Measurements from ENCODE around the gene SYNPO2.

Gene SYNPO2

GRCh38 chr4:118927974-118928373, 39.3 kb downstream of the SYNPO2 start:
- in situ Hi-C loops (cut with HindIII; ENCODE audit: low sequenced_read_pairs) = no loop called here

DNA sequence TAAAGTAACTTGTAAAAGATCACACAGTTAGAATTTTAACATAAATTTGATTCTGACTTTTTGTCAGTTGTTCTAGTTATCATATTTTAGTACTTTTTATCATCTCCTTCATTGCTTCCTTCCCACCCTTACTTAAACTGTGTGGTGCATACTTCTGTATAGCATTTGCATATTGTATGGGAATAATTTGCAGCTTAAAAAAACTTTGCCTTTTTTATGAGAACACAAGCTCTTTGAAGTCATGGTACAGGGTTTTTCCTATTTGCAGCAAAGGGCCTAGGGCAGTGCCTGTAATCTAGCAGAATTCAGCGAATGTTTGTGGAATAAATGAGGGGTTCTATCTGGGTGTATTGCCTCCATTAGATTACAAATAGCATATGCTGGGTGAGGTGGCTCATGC, 41.6 kb downstream of the SYNPO2 start:
- in situ Hi-C loops (cut with HindIII; ENCODE audit: low sequenced_read_pairs) = no loop called here

GRCh38 chr4:118931786-118932185, 43.1 kb downstream of the SYNPO2 start:
- in situ Hi-C loops (cut with HindIII; ENCODE audit: low sequenced_read_pairs) = no loop called here

DNA sequence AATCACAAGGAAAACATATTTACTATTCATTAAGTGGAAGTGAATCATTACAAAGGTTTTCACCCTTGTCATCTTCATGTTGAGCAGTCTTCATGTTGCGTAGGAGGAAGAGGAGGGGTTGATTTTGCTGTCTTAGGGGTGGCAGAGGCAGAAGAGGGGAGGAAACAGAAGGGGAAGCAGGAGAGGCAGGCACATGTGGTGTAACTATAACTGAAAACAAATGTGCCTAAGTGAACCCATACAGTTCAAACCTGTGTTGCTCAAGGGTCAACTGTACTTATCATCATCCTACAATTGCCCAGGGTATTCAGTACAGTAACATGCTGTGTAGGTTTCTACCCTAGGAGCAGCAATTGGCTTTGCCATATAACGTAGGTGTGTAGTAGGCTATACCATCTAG, 47.2 kb downstream of the SYNPO2 start:
- in situ Hi-C loops (cut with HindIII; ENCODE audit: low sequenced_read_pairs) = no loop called here

GRCh38 chr4:118936406-118936805, 47.8 kb downstream of the SYNPO2 start:
- in situ Hi-C loops (cut with HindIII; ENCODE audit: low sequenced_read_pairs) = no loop called here

GRCh38 chr4:118939169-118939783, 50.6 kb downstream of the SYNPO2 start:
- in situ Hi-C loops (cut with HindIII; ENCODE audit: low sequenced_read_pairs) = no loop called here

DNA sequence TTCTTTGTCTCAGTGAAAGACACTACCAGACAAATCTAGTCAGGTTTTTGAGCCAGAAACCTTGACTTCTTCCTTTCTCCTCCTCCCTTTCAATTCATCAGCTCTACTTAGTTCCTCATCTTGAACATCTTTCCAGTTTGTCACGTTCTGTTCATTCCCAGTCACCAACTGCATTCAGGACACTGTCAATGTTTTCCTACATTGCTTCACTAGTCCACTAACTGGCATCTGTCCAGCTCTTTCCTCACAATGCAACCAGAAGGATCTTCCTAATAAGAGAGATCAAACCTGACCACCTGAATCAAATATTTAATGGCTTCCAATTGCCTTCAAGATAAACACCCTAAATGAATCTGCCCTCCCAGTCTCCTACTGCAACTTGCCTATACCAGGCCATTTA, 52.5 kb downstream of the SYNPO2 start:
- in situ Hi-C loops (cut with HindIII; ENCODE audit: low sequenced_read_pairs) = no loop called here

- in situ Hi-C loops (cut with HindIII; ENCODE audit: low sequenced_read_pairs) = no loop called here
Observed at GRCh38 chr4:118941799-118942198, 53.1 kb downstream of the SYNPO2 start.

DNA sequence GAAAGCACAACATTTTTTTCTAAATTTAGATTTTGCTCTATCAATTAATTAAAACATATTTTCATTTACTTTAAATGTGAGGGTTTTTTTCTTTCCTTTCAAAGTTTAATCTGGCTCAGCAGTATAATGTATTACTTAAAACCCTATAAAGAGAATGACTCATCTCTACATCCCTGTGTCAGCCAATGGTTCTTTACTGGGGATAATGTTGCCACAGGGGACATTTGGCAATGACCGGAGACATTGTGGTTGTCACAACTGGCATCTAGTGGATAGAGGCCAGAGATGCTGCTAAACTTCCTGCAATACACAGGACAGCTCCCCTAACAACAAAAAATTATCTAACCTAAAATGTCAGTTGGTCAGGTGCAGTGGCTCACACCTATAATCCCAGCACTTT, 53.8 kb downstream of the SYNPO2 start:
- in situ Hi-C loops (cut with HindIII; ENCODE audit: low sequenced_read_pairs) = no loop called here

- in situ Hi-C loops (cut with HindIII; ENCODE audit: low sequenced_read_pairs) = no loop called here
Observed at GRCh38 chr4:118947095-118947494, 58.4 kb downstream of the SYNPO2 start.

- in situ Hi-C loops (cut with HindIII; ENCODE audit: low sequenced_read_pairs) = no loop called here
Observed at GRCh38 chr4:118948545-118949144, 60.0 kb downstream of the SYNPO2 start.

- in situ Hi-C loops (cut with HindIII; ENCODE audit: low sequenced_read_pairs) = no loop called here
Observed at GRCh38 chr4:118950224-118950623, 61.6 kb downstream of the SYNPO2 start.

- in situ Hi-C loops (cut with HindIII; ENCODE audit: low sequenced_read_pairs) = no loop called here
Observed at GRCh38 chr4:118950929-118951570, 62.4 kb downstream of the SYNPO2 start.

DNA sequence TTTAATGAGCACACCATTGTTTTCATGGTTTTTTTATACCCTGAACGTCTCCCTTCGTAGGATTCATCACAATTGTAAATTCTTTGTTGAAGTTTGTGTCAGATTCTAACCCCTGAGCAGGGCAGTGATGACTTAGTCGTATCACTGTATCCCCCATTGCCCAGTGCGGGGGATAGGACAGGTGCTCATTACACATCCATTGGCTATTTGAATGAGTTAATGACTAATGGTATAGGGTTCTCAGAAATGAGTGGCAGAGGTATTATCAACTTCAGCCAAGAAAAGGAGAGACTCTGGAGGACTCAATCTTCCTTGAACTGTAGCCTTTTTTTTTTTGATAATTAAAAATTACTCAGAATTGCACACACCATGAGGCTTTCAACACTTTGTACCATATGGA, 64.6 kb downstream of the SYNPO2 start:
- in situ Hi-C loops (cut with HindIII; ENCODE audit: low sequenced_read_pairs) = no loop called here

GRCh38 chr4:118954246-118954645, 65.6 kb downstream of the SYNPO2 start:
- in situ Hi-C loops (cut with HindIII; ENCODE audit: low sequenced_read_pairs) = no loop called here

GRCh38 chr4:118955515-118955914, 66.9 kb downstream of the SYNPO2 start:
- in situ Hi-C loops (cut with HindIII; ENCODE audit: low sequenced_read_pairs) = no loop called here

- in situ Hi-C loops (cut with HindIII; ENCODE audit: low sequenced_read_pairs) = no loop called here
Observed at GRCh38 chr4:118957722-118958445, 69.2 kb downstream of the SYNPO2 start.

- in situ Hi-C loops (cut with HindIII; ENCODE audit: low sequenced_read_pairs) = no loop called here
Observed at GRCh38 chr4:118962540-118962939, 73.9 kb downstream of the SYNPO2 start.

GRCh38 chr4:118964891-118965411, 76.3 kb downstream of the SYNPO2 start:
- in situ Hi-C loops (cut with HindIII; ENCODE audit: low sequenced_read_pairs) = no loop called here

- in situ Hi-C loops (cut with HindIII; ENCODE audit: low sequenced_read_pairs) = no loop called here
Observed at GRCh38 chr4:118967393-118967792, 78.7 kb downstream of the SYNPO2 start.

DNA sequence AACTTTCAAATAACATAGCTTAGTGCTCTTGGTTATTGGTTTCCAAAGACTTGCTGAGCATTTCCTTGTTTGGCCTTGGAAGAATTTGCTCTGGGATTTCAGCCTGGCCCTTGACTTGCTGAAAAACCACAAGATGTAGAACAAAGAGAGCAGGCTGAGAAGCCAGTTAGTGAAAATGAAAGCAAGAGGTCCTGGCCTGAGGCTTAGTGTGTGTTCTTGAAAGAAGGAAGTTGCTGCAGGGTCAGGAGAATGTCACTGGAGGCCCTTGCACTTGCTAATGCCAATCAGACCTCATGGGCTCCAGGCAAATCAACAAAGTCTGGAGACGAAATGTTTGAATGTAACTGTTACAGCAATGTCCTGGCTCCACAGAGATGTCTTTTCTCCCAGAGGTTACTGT, 79.4 kb downstream of the SYNPO2 start:
- in situ Hi-C loops (cut with HindIII; ENCODE audit: low sequenced_read_pairs) = no loop called here

DNA sequence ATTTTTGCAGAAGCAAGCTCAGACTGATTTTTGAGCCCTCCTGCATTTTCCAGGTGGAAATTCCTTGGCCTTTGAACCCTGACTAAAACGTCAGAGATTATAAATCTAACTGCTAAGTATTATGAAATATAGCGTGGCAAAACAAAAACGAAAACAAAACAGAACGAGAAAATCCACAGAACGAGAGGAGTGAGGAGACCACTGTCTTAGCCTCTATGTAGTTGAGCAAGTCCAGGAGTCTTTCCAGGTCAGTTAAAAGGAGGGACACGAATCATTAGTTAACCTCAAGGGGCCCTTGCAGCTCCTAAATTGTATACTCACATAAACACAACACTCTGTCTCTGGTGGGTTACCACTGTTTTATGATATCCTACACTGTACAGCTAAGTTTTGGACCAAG, 80.2 kb downstream of the SYNPO2 start:
- in situ Hi-C loops (cut with HindIII; ENCODE audit: low sequenced_read_pairs) = no loop called here

Data from DLD1 (cell line).